Astrocyte (in vitro differentiated cells and primary cell): ENCODE results near the gene SEC22B.
"Not testable (repeated sequence)": the region's sequence is repeated elsewhere in the genome, so short reads cannot be mapped to it uniquely, and the experiment has no call there.

Source experiments
- EZH2 ChIP-seq: IDR thresholded peaks from 2 replicates; pipeline ENCODE4 v1.6.1; 2012; ENCODE audit warnings: mild to moderate bottlenecking, low read length, inconsistent platforms; ENCODE audit not compliant: insufficient read depth
- TF ChIP-seq, protein P1 (sequence below): IDR thresholded peaks from 2 replicates; pipeline ENCODE4 v1.5.1; 2011; ENCODE audit warnings: low read depth, mild to moderate bottlenecking, inconsistent platforms, low read length, moderate library complexity; ENCODE audit not compliant: insufficient read depth

DNA sequence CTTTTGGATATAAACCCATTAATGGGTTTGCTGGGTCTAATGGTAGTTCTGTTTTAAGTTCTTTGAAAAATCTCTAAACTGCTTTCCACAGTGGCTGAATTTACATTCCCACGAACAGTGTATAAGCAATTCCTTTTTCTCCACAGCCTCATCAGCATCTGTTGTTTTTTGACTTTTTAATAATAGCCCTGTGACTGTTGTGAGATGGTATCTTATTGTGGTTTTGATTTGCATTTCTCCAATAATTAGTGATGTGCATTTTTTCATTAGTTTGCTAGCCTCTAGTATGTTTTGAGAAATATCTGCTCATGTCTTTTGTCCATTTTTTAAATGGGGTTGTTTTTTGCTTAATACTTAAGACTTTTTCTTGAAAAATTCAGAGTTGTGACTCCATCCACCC is 11.6 kb downstream of the SEC22B start:
- TF ChIP-seq, protein P1, sequence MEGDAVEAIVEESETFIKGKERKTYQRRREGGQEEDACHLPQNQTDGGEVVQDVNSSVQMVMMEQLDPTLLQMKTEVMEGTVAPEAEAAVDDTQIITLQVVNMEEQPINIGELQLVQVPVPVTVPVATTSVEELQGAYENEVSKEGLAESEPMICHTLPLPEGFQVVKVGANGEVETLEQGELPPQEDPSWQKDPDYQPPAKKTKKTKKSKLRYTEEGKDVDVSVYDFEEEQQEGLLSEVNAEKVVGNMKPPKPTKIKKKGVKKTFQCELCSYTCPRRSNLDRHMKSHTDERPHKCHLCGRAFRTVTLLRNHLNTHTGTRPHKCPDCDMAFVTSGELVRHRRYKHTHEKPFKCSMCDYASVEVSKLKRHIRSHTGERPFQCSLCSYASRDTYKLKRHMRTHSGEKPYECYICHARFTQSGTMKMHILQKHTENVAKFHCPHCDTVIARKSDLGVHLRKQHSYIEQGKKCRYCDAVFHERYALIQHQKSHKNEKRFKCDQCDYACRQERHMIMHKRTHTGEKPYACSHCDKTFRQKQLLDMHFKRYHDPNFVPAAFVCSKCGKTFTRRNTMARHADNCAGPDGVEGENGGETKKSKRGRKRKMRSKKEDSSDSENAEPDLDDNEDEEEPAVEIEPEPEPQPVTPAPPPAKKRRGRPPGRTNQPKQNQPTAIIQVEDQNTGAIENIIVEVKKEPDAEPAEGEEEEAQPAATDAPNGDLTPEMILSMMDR: not testable (repeated sequence)
- TF ChIP-seq EZH2: not testable (repeated sequence)
